ENCODE data around the gene ANXA11.

DNA sequence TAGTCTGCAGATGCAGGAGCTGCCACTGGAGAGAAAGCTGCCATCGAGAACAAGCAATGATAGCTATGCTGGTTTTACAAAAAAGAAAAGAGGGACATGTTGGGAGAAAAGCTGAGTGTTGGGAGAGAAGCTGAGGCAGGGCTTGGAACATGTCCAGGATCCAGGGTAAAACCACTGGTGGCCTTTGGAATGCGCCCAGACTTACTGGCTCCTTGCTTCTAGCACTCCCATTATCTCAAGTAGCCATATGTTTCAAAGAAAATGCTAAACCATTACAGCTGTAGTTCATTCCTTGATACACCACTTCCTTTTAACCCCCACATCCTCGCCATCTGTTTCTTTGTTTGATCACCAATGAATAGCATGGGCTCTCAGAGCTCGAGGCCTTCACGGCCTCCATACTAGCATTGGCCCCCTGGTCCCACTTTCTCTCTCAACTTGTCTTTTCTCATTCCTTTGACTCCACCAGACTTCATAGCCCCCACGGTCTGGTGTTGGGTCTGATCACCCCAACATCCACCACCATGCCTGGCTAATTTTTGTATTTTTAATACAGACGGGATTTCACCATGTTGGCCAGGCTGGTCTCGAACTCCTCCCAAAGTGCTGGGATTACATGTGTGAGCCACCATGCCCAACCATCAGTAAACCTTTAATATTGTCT, 96.6 kb downstream of the ANXA11 start:
- TF ChIP-seq CTCF (IDR thresholded peaks at IDR 0.05; ENCODE audit: poor library complexity, severe bottlenecking) = no peak
- TF ChIP-seq MXI1 (conservative IDR thresholded peaks at IDR 0.05; ENCODE audit: poor library complexity, severe bottlenecking) = no peak
- TF ChIP-seq, protein P1, sequence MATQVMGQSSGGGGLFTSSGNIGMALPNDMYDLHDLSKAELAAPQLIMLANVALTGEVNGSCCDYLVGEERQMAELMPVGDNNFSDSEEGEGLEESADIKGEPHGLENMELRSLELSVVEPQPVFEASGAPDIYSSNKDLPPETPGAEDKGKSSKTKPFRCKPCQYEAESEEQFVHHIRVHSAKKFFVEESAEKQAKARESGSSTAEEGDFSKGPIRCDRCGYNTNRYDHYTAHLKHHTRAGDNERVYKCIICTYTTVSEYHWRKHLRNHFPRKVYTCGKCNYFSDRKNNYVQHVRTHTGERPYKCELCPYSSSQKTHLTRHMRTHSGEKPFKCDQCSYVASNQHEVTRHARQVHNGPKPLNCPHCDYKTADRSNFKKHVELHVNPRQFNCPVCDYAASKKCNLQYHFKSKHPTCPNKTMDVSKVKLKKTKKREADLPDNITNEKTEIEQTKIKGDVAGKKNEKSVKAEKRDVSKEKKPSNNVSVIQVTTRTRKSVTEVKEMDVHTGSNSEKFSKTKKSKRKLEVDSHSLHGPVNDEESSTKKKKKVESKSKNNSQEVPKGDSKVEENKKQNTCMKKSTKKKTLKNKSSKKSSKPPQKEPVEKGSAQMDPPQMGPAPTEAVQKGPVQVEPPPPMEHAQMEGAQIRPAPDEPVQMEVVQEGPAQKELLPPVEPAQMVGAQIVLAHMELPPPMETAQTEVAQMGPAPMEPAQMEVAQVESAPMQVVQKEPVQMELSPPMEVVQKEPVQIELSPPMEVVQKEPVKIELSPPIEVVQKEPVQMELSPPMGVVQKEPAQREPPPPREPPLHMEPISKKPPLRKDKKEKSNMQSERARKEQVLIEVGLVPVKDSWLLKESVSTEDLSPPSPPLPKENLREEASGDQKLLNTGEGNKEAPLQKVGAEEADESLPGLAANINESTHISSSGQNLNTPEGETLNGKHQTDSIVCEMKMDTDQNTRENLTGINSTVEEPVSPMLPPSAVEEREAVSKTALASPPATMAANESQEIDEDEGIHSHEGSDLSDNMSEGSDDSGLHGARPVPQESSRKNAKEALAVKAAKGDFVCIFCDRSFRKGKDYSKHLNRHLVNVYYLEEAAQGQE (IDR thresholded peaks at IDR 0.05; ENCODE audit: borderline replicate concordance) = no peak
- TF ChIP-seq EZH2 (IDR thresholded peaks at IDR 0.05; ENCODE audit: borderline replicate concordance, insufficient read depth, low read length, poor library complexity, severe bottlenecking) = no peak
- no peak for TF ChIP-seq EP300 (conservative IDR thresholded peaks at IDR 0.05; ENCODE audit: poor library complexity, severe bottlenecking)
- TF ChIP-seq RAD21 (conservative IDR thresholded peaks at IDR 0.05) = no peak
- TF ChIP-seq POLR2AphosphoS5 (IDR thresholded peaks at IDR 0.05) = no peak
- TF ChIP-seq SMC3 (conservative IDR thresholded peaks at IDR 0.05; ENCODE audit: poor library complexity) = no peak
